LNCAP (cell line): Measurements from ENCODE around the gene HNRNPF.

Source experiments
- CTCF ChIP-seq: fragments of 450-650 bp; IDR thresholded peaks from 2 replicates; pipeline ENCODE4 v1.5.1; 2017; ENCODE audit warnings: mild to moderate bottlenecking

HNRNPF gene

GRCh38 chr10:43380610-43381222 lies 28.3 kb downstream of the HNRNPF start:
- TF ChIP-seq CTCF: no peak

- TF ChIP-seq CTCF: no peak
Measured at GRCh38 chr10:43377424-43377883, 31.5 kb downstream of the HNRNPF start.

GRCh38 chr10:43376828-43377423 lies 32.1 kb downstream of the HNRNPF start:
- no peak for TF ChIP-seq CTCF

- TF ChIP-seq CTCF: no peak
Measured at GRCh38 chr10:43376046-43376635, 32.8 kb downstream of the HNRNPF start.

- no peak for TF ChIP-seq CTCF
Measured at GRCh38 chr10:43375401-43376020, 33.5 kb downstream of the HNRNPF start.

GRCh38 chr10:43374194-43374593 lies 34.8 kb downstream of the HNRNPF start:
- no peak for TF ChIP-seq CTCF

GRCh38 chr10:43373461-43373860 lies 35.5 kb downstream of the HNRNPF start:
- no peak for TF ChIP-seq CTCF
